ENCODE results near the gene BEAN1. TPM values are rescaled to one million over a fixed set of nuclear protein-coding genes. Genes with fewer than 3 reads are reported as not detected.
A peak's percentile ranks its signal among the peaks of the same experiment; 100 is the strongest.

BEAN1 gene
- total and polyA plus RNA-seq, 7 donors = 0.01 to 0.08 TPM; not detected in 5

DNA sequence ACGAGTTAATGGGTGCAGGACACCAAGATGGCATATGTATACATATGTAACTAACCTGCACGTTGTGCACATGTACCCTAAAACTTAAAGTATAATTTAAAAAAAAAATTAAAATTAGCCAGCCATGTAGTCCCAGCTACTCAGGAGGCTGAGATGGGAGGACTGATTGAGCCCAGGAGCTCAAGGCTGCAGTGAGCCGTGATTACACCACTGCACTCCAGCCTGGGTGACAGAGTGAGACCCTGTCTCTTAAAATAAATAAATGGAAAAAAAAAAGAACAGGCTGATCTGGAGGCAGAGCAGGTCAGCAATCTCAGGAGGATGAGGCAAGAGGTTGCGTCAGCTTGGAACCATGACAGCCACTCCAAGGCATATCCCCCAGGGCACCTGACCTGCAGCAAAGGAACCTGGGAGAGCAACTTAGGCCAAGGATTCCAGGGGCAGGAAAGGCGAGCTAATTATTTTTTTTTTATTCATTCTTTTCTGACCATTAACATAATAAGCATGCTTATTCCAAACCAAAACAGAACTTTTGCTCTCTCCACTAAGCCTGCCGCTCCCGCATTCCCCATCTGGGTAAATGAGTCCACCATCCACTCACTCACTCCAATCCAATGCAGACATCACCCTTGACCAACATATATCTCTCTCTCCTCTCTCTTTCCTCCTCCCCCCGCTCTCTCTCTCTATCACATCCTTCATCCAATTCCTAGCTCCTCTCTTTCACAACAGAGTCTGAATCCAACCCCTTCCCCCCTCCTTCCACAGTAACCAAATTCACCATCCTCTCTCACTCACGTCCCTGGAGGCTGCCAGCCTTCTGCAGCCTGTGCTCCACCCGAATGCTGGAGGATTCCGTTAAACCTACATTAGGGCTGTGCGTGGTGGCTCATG is 75.2 kb downstream of the BEAN1 start:
- no peak overlapping the region for H3K27ac ChIP-seq
- 52 to 68% (median 55%) methylated on average over 12 of the region's 12 CpGs for WGBS, 3 donors
- TF ChIP-seq, protein P1, sequence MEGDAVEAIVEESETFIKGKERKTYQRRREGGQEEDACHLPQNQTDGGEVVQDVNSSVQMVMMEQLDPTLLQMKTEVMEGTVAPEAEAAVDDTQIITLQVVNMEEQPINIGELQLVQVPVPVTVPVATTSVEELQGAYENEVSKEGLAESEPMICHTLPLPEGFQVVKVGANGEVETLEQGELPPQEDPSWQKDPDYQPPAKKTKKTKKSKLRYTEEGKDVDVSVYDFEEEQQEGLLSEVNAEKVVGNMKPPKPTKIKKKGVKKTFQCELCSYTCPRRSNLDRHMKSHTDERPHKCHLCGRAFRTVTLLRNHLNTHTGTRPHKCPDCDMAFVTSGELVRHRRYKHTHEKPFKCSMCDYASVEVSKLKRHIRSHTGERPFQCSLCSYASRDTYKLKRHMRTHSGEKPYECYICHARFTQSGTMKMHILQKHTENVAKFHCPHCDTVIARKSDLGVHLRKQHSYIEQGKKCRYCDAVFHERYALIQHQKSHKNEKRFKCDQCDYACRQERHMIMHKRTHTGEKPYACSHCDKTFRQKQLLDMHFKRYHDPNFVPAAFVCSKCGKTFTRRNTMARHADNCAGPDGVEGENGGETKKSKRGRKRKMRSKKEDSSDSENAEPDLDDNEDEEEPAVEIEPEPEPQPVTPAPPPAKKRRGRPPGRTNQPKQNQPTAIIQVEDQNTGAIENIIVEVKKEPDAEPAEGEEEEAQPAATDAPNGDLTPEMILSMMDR (IDR thresholded peaks at IDR 0.05) = no peak
- H3K4me1 ChIP-seq = peaks cover 22% of the 10 kb centered on the region
- no peaks in the 10 kb centered on the region for H3K27me3 ChIP-seq (ENCODE audit: insufficient read depth in 3 of 3, low read length in 2 of 3)
- peaks cover 0 to 6% of the 10 kb centered on the region in 2 donors for H3K36me3 ChIP-seq (ENCODE audit: insufficient read depth in 1 of 2, low read depth in 1 of 2)
- no peak overlapping the region for H3K4me3 ChIP-seq
- no peaks in the 10 kb centered on the region for H3K9me3 ChIP-seq
- intact Hi-C loops (cut with DNase I) = no loop called here
- ATAC-seq (peak; percentile 39 to 93 (median 90)), DNase-seq (peak; percentile 76 to 89)

DNA sequence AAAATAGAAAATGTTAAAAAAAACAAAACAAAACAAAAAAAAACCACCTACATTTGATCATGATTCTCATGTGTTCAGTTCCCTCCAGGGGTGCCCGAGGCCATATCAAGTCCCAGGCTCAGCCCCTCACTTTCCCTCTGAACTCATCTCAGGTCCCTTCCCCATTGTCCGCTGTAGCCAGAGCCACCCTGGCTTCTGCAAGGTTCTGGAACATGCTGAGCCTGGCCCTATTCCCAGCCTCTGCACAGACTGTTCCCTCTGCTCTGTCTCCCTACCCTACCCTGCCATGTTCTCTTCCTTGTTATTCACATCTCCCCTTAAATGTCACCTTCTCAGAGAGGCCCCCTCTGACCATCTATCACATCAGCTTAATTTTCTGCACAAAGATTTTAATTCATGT is 75.9 kb downstream of the BEAN1 start:
- intact Hi-C loops (cut with DNase I) = no loop called here
- 21 to 46% (median 45%) methylated on average over 2 of the region's 2 CpGs for WGBS, 3 donors
- ATAC-seq (peak; percentile 55 to 86 (median 77)), DNase-seq (no peak)
- H3K27me3 ChIP-seq (ENCODE audit: insufficient read depth in 3 of 3, low read length in 2 of 3) = no peaks in the 10 kb centered on the region
- no peaks in the 10 kb centered on the region for H3K9me3 ChIP-seq
- H3K4me1 ChIP-seq = peaks cover 22% of the 10 kb centered on the region
- no peak overlapping the region for H3K4me3 ChIP-seq
- peaks cover 0 to 12% of the 10 kb centered on the region in 2 donors for H3K36me3 ChIP-seq (ENCODE audit: insufficient read depth in 1 of 2, low read depth in 1 of 2)
- H3K27ac ChIP-seq = no peak overlapping the region
- TF ChIP-seq, protein P1 (IDR thresholded peaks at IDR 0.05) = no peak

DNA sequence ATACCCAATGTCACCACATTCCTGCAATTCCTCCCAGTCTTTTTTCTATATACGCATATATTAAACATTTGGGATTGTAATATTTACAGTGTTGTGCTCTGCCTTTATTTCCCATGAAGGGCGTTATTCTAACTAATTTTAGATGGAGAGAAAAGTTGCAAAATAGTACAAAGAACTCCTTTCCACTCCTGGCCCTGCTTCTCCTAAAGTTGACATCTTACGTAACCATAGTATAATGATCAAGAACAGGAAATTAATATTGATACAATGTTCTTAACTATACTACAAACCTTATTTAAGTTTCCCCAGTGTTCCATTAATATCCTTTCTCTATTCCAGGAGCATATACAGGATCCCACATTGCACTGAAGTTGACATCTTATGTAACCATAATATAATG is 76.5 kb downstream of the BEAN1 start:
- ATAC-seq = no peak
- H3K4me1 ChIP-seq = peaks cover 22% of the 10 kb centered on the region
- TF ChIP-seq, protein P1 (IDR thresholded peaks at IDR 0.05) = no peak

GRCh38 chr16:66507731-66508239 is 80.7 kb downstream of the BEAN1 start:
- Histone ChIP-seq H3K4me1 (peaks cover 24% of the 10 kb centered on the region), H3K27me3 (ENCODE audit: insufficient read depth in 3 of 3, low read length in 2 of 3) (no peaks in the 10 kb centered on the region), H3K9me3 (no peaks in the 10 kb centered on the region), H3K36me3 (ENCODE audit: insufficient read depth in 1 of 2, low read depth in 1 of 2) (peaks cover 0 to 52% of the 10 kb centered on the region in 2 donors), H3K27ac (no peak overlapping the region), H3K4me3 (no peak overlapping the region)
- intact Hi-C loops (cut with DNase I) = no loop called here
- WGBS, 3 donors = 85 to 93% (median 89%) methylated on average over 4 of the region's 4 CpGs
- DNase-seq (no peak), ATAC-seq (no peak)
- TF ChIP-seq, protein P1 (IDR thresholded peaks at IDR 0.05) = no peak

More for the DNA sequence above, 76.5 kb downstream of the BEAN1 start:
- Histone ChIP-seq H3K27me3 (ENCODE audit: insufficient read depth in 3 of 3, low read length in 2 of 3) (no peaks in the 10 kb centered on the region), H3K36me3 (ENCODE audit: insufficient read depth in 1 of 2, low read depth in 1 of 2) (peaks cover 0 to 18% of the 10 kb centered on the region in 2 donors), H3K4me3 (no peak overlapping the region), H3K27ac (no peak overlapping the region), H3K9me3 (no peaks in the 10 kb centered on the region)
- DNase-seq = no peak
- 87 to 93% (median 87%) methylated on average over 3 of the region's 3 CpGs for WGBS, 3 donors
- intact Hi-C loops (cut with DNase I) = no loop called here
